LNCAP (cell line): Measurements from ENCODE around the gene LCP2.
A peak's percentile ranks its signal among the peaks of the same experiment; 100 is the strongest.

Experiments
- CTCF ChIP-seq: fragments of 450-650 bp; IDR thresholded peaks from 2 replicates; pipeline ENCODE4 v1.5.1; 2017; ENCODE audit warnings: mild to moderate bottlenecking

LCP2 gene

GRCh38 chr5:170233358-170233892, 64.2 kb downstream of the LCP2 start:
- TF ChIP-seq CTCF = no peak

GRCh38 chr5:170232786-170233185, 64.8 kb downstream of the LCP2 start, which contains the start of gene C5orf58:
C5orf58 (plus strand) TSS chr5:170232985; CDS start chr5:170234977, 1,992 bp downstream.
- no peak for TF ChIP-seq CTCF

- TF ChIP-seq CTCF = no peak
These were observed 68.7 kb downstream of the LCP2 start for GRCh38 chr5:170228762-170229435.

- no peak for TF ChIP-seq CTCF
These were observed 70.9 kb downstream of the LCP2 start for GRCh38 chr5:170226661-170227060.

- no peak for TF ChIP-seq CTCF
These were observed 71.4 kb downstream of the LCP2 start for GRCh38 chr5:170226129-170226615.

- peak; percentile 87 for TF ChIP-seq CTCF
These were observed 72.0 kb downstream of the LCP2 start for GRCh38 chr5:170225326-170226128.

- no peak for TF ChIP-seq CTCF
These were observed 73.7 kb downstream of the LCP2 start for GRCh38 chr5:170223906-170224305.
